ENCODE results near the gene CKS2.

The CKS2 gene

DNA sequence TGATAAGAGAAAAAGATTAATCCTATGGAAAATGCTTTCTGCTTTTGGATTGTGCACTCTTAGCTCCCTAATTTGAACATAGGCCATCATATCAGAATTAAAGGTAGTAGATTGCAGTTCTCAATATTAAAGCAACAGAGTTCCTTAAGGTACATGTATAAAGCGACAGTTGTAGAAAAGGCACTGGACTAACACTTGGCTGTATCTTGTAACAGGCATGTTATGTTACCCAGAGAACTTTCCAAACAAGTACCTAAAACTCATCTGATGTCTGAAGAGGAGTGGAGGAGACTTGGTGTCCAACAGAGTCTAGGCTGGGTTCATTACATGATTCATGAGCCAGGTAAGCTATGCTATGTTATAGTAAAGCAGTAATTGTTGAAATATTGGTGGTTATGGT, 4.0 kb downstream of the CKS2 start:
- Histone ChIP-seq H3K4me1 (ENCODE audit: control insufficient read depth, insufficient read depth, low read length) (no peaks in the 10 kb centered on the region), H3K9ac (ENCODE audit: low read length) (no peak overlapping the region), H3K9me3 (ENCODE audit: control insufficient read depth, low read length) (no peaks in the 10 kb centered on the region), H3K36me3 (ENCODE audit: control insufficient read depth, insufficient read depth, low read length) (no peaks in the 10 kb centered on the region), H3K27me3 (ENCODE audit: control insufficient read depth, insufficient read depth, low read length) (no peaks in the 10 kb centered on the region), H3K4me3 (ENCODE audit: low read length) (no peak overlapping the region)

GRCh38 chr9:89315482-89315881, 4.5 kb downstream of the CKS2 start:
- H3K27me3 ChIP-seq (ENCODE audit: control insufficient read depth, insufficient read depth, low read length): no peaks in the 10 kb centered on the region
- no peak overlapping the region for H3K9ac ChIP-seq (ENCODE audit: low read length)
- H3K4me3 ChIP-seq (ENCODE audit: low read length): no peak overlapping the region
- H3K4me1 ChIP-seq (ENCODE audit: control insufficient read depth, insufficient read depth, low read length): no peaks in the 10 kb centered on the region
- H3K36me3 ChIP-seq (ENCODE audit: control insufficient read depth, insufficient read depth, low read length): no peaks in the 10 kb centered on the region
- no peaks in the 10 kb centered on the region for H3K9me3 ChIP-seq (ENCODE audit: control insufficient read depth, low read length)

DNA sequence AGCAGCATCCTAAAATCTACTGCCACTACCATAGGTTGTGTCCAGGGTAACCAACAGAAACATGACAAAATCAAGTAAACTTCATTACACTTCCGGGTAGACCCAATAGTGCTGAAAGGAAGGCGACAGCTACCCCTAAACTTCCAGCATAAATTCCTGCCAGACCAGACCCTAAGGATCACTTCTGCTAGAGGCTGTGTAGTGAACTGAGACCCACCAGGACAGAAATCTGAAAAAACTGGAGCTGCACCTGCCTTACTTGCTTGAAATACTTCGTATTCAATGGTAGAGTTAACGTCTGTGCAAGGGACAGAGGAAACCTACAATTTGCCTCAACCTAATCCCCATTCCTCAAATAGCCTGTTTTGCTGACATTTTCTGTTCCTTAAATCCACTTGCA, 6.3 kb downstream of the CKS2 start:
- H3K27me3 ChIP-seq (ENCODE audit: control insufficient read depth, insufficient read depth, low read length): no peaks in the 10 kb centered on the region
- H3K9ac ChIP-seq (ENCODE audit: low read length): peak overlapping the region; percentile 87
- H3K4me3 ChIP-seq (ENCODE audit: low read length): no peak overlapping the region
- no peaks in the 10 kb centered on the region for H3K36me3 ChIP-seq (ENCODE audit: control insufficient read depth, insufficient read depth, low read length)
- no peaks in the 10 kb centered on the region for H3K4me1 ChIP-seq (ENCODE audit: control insufficient read depth, insufficient read depth, low read length)
- no peaks in the 10 kb centered on the region for H3K9me3 ChIP-seq (ENCODE audit: control insufficient read depth, low read length)

DNA sequence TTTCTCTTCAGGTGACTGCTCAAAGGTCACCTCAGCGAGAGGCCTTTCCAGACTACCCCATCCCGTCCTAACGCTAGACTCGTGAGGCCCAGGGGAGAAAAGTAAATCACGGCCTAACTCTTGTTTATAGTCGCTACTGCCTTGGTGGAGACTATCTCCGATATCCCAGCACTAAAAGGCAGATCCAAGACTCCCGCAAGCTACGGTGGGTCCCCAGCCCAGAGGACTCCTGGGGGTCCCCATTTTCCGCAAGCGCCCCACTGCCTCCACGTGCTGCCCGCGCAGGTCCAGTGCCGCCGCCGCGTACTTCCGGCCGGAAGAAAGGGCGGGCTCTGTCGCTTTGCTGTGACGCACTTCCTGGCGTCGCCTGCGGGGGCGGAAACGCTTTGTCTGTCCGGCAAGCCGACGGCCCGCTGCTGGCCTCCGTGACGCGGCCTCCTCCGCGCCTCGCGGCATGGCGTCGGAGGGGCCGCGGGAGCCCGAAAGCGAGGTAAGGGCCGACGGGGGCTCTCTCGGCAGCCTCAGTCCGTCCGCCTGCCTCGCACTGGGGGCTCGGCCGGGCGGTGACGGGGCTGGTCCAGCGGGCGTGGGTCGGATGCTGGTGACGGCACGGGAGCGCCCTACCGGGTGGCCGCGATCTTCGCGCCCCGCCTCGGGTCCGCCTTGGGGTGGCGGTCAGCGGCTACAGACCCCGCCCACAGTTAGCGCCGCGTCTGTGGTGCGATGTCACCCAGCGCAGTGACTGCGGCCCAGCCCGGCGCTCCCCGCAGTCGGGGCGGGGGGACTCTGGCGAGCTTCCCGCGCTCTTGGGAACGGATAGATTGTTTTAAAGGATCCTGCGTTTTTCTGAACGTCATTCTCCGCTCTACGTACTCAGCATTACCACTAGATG, 7.4 kb downstream of the CKS2 start, which contains the start of gene SECISBP2:
SECISBP2 (plus strand) TSS at position 378 of the 892 bp plus-strand sequence; CDS start at position 455, 77 bp downstream.
- Histone ChIP-seq H3K9ac (ENCODE audit: low read length) (peak within 1 kb of the TSS; percentile 87), H3K4me3 (ENCODE audit: low read length) (peak within 1 kb of the TSS; percentile 48), H3K4me1 (ENCODE audit: control insufficient read depth, insufficient read depth, low read length) (peaks cover 6% of the 10 kb centered on the region)

DNA sequence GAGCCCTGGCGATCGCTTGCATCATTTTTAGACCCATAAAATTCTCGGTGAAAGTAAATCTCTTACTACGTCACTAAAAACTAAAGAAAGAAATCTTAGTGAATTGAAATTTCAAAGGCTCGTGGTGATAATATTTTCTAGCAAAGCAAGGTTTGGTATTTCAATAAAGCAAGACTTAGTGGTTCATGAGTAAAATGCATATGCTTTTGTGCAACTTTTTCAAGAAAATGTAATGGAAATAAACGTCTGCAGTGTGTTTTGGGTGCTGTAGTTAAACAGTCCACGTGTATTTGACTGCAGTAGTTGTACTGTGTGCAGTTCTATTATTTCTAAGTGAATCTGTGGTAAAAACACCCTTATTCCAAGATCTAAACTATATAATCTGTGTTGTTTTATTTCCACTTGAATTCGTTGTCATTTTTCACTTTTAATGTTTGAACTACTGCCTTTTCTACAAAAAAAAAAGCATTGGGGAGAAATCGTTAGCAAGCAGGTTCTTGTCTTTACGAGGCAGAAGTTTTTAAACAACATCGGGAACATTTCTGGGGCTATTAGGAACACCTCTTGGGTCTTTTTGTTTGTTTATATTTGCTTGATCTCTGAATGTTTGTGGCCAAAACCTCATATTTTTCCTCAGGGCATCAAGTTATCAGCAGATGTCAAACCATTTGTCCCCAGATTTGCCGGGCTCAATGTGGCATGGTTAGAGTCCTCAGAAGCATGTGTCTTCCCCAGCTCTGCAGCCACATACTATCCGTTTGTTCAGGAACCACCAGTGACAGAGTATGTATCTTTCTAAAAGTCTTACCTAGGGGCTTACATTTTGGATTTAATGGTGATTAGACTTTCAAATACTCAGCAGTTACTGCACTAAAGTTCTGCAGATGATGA, 8.3 kb downstream of the CKS2 start:
- H3K9ac ChIP-seq (ENCODE audit: low read length): peak overlapping the region; percentile 87
- no peaks in the 10 kb centered on the region for H3K36me3 ChIP-seq (ENCODE audit: control insufficient read depth, insufficient read depth, low read length)
- H3K4me1 ChIP-seq (ENCODE audit: control insufficient read depth, insufficient read depth, low read length): peaks cover 13% of the 10 kb centered on the region
- H3K4me3 ChIP-seq (ENCODE audit: low read length): peak overlapping the region; percentile 48
- H3K9me3 ChIP-seq (ENCODE audit: control insufficient read depth, low read length): no peaks in the 10 kb centered on the region
- H3K27me3 ChIP-seq (ENCODE audit: control insufficient read depth, insufficient read depth, low read length): no peaks in the 10 kb centered on the region

More for the DNA sequence above, 7.4 kb downstream of the CKS2 start, which contains the start of gene SECISBP2:
- Histone ChIP-seq H3K9me3 (ENCODE audit: control insufficient read depth, low read length) (no peaks in the 10 kb centered on the region), H3K36me3 (ENCODE audit: control insufficient read depth, insufficient read depth, low read length) (no peaks in the 10 kb centered on the region), H3K27me3 (ENCODE audit: control insufficient read depth, insufficient read depth, low read length) (no peaks in the 10 kb centered on the region)

- Histone ChIP-seq H3K4me3 (ENCODE audit: low read length) (no peak overlapping the region), H3K9ac (ENCODE audit: low read length) (no peak overlapping the region), H3K36me3 (ENCODE audit: control insufficient read depth, insufficient read depth, low read length) (no peaks in the 10 kb centered on the region), H3K4me1 (ENCODE audit: control insufficient read depth, insufficient read depth, low read length) (peaks cover 13% of the 10 kb centered on the region), H3K9me3 (ENCODE audit: control insufficient read depth, low read length) (no peaks in the 10 kb centered on the region), H3K27me3 (ENCODE audit: control insufficient read depth, insufficient read depth, low read length) (no peaks in the 10 kb centered on the region)
These were observed 12.4 kb downstream of the CKS2 start for GRCh38 chr9:89323390-89323789.

DNA sequence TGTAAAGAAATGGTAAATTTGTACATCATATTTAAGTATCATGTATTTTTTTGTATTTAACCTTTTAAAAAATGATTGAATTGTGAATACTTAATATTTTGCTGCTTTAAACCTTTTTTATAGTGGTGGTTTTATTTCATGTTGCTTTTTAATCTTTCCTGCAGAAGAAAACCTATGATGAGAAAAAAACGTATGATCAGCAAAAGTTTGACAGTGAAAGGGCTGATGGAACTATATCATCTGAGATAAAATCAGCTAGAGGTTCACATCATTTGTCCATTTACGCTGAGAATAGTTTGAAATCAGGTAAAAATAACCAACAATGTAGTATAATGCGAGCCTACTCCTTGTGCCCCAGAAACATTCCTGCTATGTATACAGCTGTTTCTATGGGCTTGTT, 14.7 kb downstream of the CKS2 start:
- peaks cover 13% of the 10 kb centered on the region for H3K4me1 ChIP-seq (ENCODE audit: control insufficient read depth, insufficient read depth, low read length)
- no peaks in the 10 kb centered on the region for H3K36me3 ChIP-seq (ENCODE audit: control insufficient read depth, insufficient read depth, low read length)
- no peak overlapping the region for H3K4me3 ChIP-seq (ENCODE audit: low read length)
- no peaks in the 10 kb centered on the region for H3K9me3 ChIP-seq (ENCODE audit: control insufficient read depth, low read length)
- H3K27me3 ChIP-seq (ENCODE audit: control insufficient read depth, insufficient read depth, low read length): no peaks in the 10 kb centered on the region
- H3K9ac ChIP-seq (ENCODE audit: low read length): no peak overlapping the region

DNA sequence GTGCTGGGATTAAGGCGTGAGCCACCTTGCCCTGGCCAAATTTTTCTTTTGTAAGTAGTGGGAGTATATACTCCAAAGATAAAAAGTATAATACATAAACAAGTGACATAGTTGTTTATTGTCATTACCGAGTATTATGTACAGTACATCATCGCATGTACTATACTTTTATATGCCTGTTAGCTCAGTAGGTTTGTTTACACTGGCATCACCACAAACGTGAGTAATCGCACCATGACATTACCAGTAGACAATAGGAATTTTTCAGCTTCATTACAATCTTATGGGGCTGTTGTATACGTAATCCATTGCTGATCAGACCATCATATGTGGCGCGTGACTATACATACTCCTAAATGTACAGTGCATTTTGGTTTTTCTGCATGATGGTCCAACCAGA, 17.1 kb downstream of the CKS2 start:
- H3K27me3 ChIP-seq (ENCODE audit: control insufficient read depth, insufficient read depth, low read length): no peaks in the 10 kb centered on the region
- H3K4me1 ChIP-seq (ENCODE audit: control insufficient read depth, insufficient read depth, low read length): peaks cover 10% of the 10 kb centered on the region
- H3K36me3 ChIP-seq (ENCODE audit: control insufficient read depth, insufficient read depth, low read length): no peaks in the 10 kb centered on the region

DNA sequence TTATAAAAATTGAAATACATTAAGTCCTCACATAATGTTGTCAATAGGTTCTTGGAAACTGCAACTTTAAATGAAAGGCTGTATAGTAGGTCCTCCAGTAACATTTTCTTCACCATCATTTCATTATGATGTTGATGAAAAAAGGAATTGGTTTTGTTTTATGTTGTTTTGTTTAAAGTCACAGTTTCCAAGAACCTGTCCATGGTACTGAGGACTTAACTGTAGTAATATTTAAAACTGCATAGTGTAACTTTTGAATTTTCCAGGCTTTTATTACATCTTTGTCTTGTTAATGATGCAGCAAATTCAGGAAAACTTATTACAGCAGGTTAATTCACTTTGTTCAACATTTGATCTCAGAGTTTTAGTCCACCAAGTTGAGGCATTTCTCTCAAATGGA, 18.9 kb downstream of the CKS2 start:
- Histone ChIP-seq H3K9ac (ENCODE audit: low read length) (no peak overlapping the region), H3K36me3 (ENCODE audit: control insufficient read depth, insufficient read depth, low read length) (no peaks in the 10 kb centered on the region), H3K4me1 (ENCODE audit: control insufficient read depth, insufficient read depth, low read length) (no peaks in the 10 kb centered on the region), H3K27me3 (ENCODE audit: control insufficient read depth, insufficient read depth, low read length) (no peaks in the 10 kb centered on the region), H3K4me3 (ENCODE audit: low read length) (no peak overlapping the region), H3K9me3 (ENCODE audit: control insufficient read depth, low read length) (no peaks in the 10 kb centered on the region)

More for the DNA sequence above, 17.1 kb downstream of the CKS2 start:
- Histone ChIP-seq H3K9me3 (ENCODE audit: control insufficient read depth, low read length) (no peaks in the 10 kb centered on the region), H3K4me3 (ENCODE audit: low read length) (no peak overlapping the region), H3K9ac (ENCODE audit: low read length) (no peak overlapping the region)

DNA sequence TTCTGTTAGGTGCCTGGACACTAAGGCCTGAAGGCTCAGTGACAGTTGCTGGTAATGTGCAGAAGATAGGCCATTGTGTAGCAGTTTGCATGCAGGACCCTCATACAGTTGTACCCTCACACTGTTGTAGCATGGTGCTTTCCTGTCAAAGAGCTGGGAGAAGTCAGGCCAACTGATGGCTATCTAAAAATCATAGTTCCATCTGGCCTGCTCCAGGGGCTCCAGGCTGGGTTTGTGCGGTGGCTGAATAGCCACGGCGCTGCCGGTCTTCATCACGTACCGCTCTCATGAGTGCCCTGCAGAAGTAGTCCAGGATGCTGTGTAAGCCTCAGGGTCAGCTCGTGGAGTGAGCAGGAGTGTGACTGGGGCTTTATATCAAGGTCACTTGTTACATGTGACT, 19.5 kb downstream of the CKS2 start:
- Histone ChIP-seq H3K27me3 (ENCODE audit: control insufficient read depth, insufficient read depth, low read length) (no peaks in the 10 kb centered on the region), H3K9me3 (ENCODE audit: control insufficient read depth, low read length) (no peaks in the 10 kb centered on the region), H3K36me3 (ENCODE audit: control insufficient read depth, insufficient read depth, low read length) (no peaks in the 10 kb centered on the region), H3K4me3 (ENCODE audit: low read length) (no peak overlapping the region), H3K9ac (ENCODE audit: low read length) (no peak overlapping the region), H3K4me1 (ENCODE audit: control insufficient read depth, insufficient read depth, low read length) (no peaks in the 10 kb centered on the region)

GRCh38 chr9:89339807-89340206, 28.8 kb downstream of the CKS2 start:
- Histone ChIP-seq H3K4me3 (ENCODE audit: low read length) (no peak overlapping the region), H3K9ac (ENCODE audit: low read length) (no peak overlapping the region), H3K36me3 (ENCODE audit: control insufficient read depth, insufficient read depth, low read length) (peaks cover 6% of the 10 kb centered on the region), H3K27me3 (ENCODE audit: control insufficient read depth, insufficient read depth, low read length) (no peaks in the 10 kb centered on the region), H3K4me1 (ENCODE audit: control insufficient read depth, insufficient read depth, low read length) (no peaks in the 10 kb centered on the region), H3K9me3 (ENCODE audit: control insufficient read depth, low read length) (no peaks in the 10 kb centered on the region)

DNA sequence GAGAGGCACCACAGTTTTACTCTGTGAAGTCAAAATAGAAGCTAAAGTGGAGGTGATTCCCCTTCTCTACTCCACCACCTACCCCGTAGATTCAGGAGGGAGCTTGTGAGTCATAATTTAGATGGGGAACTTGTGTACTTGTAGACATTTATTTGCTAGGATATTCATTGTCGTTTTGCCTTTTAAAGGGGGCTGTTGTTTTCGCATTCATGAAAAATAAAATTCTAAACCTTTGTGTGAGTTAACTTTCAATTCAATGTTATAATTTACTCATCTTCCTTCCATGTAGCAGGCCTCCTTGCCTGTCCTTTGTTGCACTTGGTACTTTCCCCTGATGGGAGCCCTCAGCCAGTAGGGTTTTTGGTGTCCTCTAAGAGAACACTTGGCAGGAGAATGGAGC, 29.3 kb downstream of the CKS2 start:
- Histone ChIP-seq H3K36me3 (ENCODE audit: control insufficient read depth, insufficient read depth, low read length) (peaks cover 6% of the 10 kb centered on the region), H3K4me1 (ENCODE audit: control insufficient read depth, insufficient read depth, low read length) (no peaks in the 10 kb centered on the region)

More for the DNA sequence above, 29.3 kb downstream of the CKS2 start:
- Histone ChIP-seq H3K27me3 (ENCODE audit: control insufficient read depth, insufficient read depth, low read length) (no peaks in the 10 kb centered on the region), H3K9me3 (ENCODE audit: control insufficient read depth, low read length) (no peaks in the 10 kb centered on the region), H3K9ac (ENCODE audit: low read length) (no peak overlapping the region), H3K4me3 (ENCODE audit: low read length) (no peak overlapping the region)
